OCI-LY3 (cell line): ENCODE data around the gene ENAM.

Experiments
- CTCF ChIP-seq: fragments of 200-600, 300-600 bp; sonication (generic); IDR thresholded peaks from 2 replicates; pipeline ENCODE4 v1.5.1; 2014; ENCODE audit warnings: antibody characterized with exemption, low read length, low read depth
- EZH2phosphoT487 ChIP-seq: fragments of 200-600 bp; shearing (Covaris generic); IDR thresholded peaks from 2 replicates; pipeline ENCODE4 v1.6.1; 2018; ENCODE audit warnings: antibody characterized with exemption, mixed run types, low read depth

GRCh38 chr4:70624226-70624793, 4.2 kb upstream of the ENAM start:
- no peak for TF ChIP-seq CTCF
- TF ChIP-seq EZH2phosphoT487, result no peak
